Measurements from ENCODE around the gene KLRC4. TPM values are rescaled to one million over a fixed set of nuclear protein-coding genes. Genes with fewer than 3 reads are reported as not detected.

KLRC4 gene
- total RNA-seq, 1 experiment from 2014 or later, result not detected

GRCh38 chr12:10363914-10364814, 45.4 kb downstream of the KLRC4 start (continued):
- TF ChIP-seq ZNF219 (CRISPR knock-in tag; IDR thresholded peaks at IDR 0.05; ENCODE audit: borderline replicate concordance), result no peak
- TF ChIP-seq FOXJ3 (CRISPR knock-in tag; IDR thresholded peaks at IDR 0.05; ENCODE audit: borderline replicate concordance), result no peak
- TF ChIP-seq ZNF396 (CRISPR knock-in tag; IDR thresholded peaks at IDR 0.05; ENCODE audit: borderline replicate concordance), result no peak
- TF ChIP-seq IRF1 (CRISPR knock-in tag; IDR thresholded peaks at IDR 0.05), result no peak
- 0 out of 2 replicates have a peak, but pooled peaks have one; percentile 33 for TF ChIP-seq SP1 (CRISPR knock-in tag; conservative IDR thresholded peaks at IDR 0.05)
- no peak for TF ChIP-seq ATF6 (CRISPR knock-in tag; IDR thresholded peaks at IDR 0.05)
- TF ChIP-seq ZNF121 (CRISPR knock-in tag; IDR thresholded peaks at IDR 0.05), result no peak
- TF ChIP-seq MAX (CRISPR knock-in tag; IDR thresholded peaks at IDR 0.05), result 0 out of 2 replicates have a peak, but pooled peaks have one; percentile 25

GRCh38 chr12:10363658-10363913, 46.0 kb downstream of the KLRC4 start:
- no peak for TF ChIP-seq SOX15 (CRISPR knock-in tag; IDR thresholded peaks at IDR 0.05)
- TF ChIP-seq HMGXB4 (CRISPR knock-in tag; IDR thresholded peaks at IDR 0.05), result no peak
- no peak for TF ChIP-seq ATF1 (CRISPR knock-in tag; IDR thresholded peaks at IDR 0.05)
- no peak for TF ChIP-seq MLX (CRISPR knock-in tag; IDR thresholded peaks at IDR 0.05)
- no peak for DNase-seq (ENCODE audit: low spot score)
- Mint-ChIP-seq H3K9me3 (peaks cover 15% of the 10 kb centered on the region), H3K27ac (no peak overlapping the region), H3K4me1 (peaks cover 38% of the 10 kb centered on the region), H3K36me3 (peaks cover 9% of the 10 kb centered on the region), H3K27me3 (ENCODE audit: low read depth) (no peaks in the 10 kb centered on the region), H3K4me3 (no peak overlapping the region)
- ChIA-PET POLR2A (no interaction called here), CTCF (no interaction called here)
- no peak for ATAC-seq

GRCh38 chr12:10362828-10363657, 46.5 kb downstream of the KLRC4 start:
- H3K4me1 Mint-ChIP-seq, result peaks cover 32% of the 10 kb centered on the region
- peak overlapping the region; percentile 31 for H3K4me3 Mint-ChIP-seq
- peaks cover 8% of the 10 kb centered on the region for H3K36me3 Mint-ChIP-seq
- ChIA-PET POLR2A (no interaction called here), CTCF (interaction anchor here (0.7 kb wide), 1 partner anchor 1973 kb away, joined by 3 read pairs; no protein-coding TSS in a partner anchor)
- H3K27me3 Mint-ChIP-seq (ENCODE audit: low read depth), result no peaks in the 10 kb centered on the region
- DNase-seq (ENCODE audit: low spot score) (no peak), ATAC-seq (no peak)
- H3K27ac Mint-ChIP-seq, result peak overlapping the region; percentile 83
- H3K9me3 Mint-ChIP-seq, result peaks cover 11% of the 10 kb centered on the region
- no peak for TF ChIP-seq TEAD1 (CRISPR knock-in tag; IDR thresholded peaks at IDR 0.05)
- TF ChIP-seq ZNF121 (CRISPR knock-in tag; IDR thresholded peaks at IDR 0.05), result no peak
- TF ChIP-seq HMGXB4 (CRISPR knock-in tag; IDR thresholded peaks at IDR 0.05), result no peak
- TF ChIP-seq ZNF232 (CRISPR knock-in tag; IDR thresholded peaks at IDR 0.05), result no peak
- no peak for TF ChIP-seq USF1 (CRISPR knock-in tag; IDR thresholded peaks at IDR 0.05)
- no peak for TF ChIP-seq TCF7 (CRISPR knock-in tag; IDR thresholded peaks at IDR 0.05; ENCODE audit: low read depth)
- no peak for TF ChIP-seq ARID4B (CRISPR knock-in tag; IDR thresholded peaks at IDR 0.05; ENCODE audit: borderline replicate concordance)
- no peak for TF ChIP-seq ELF4 (CRISPR knock-in tag; IDR thresholded peaks at IDR 0.05; ENCODE audit: low read depth)

All from WTC11 (cell line).